GM23248 (cell line): Measurements from ENCODE around the gene BCR. TPM values are rescaled to one million over a fixed set of nuclear protein-coding genes. Genes with fewer than 3 reads are reported as not detected.
A peak's percentile ranks its signal among the peaks of the same experiment; 100 is the strongest.

Source experiments
- DNase-seq: peaks from one replicate; pipeline ENCODE4 v3.0.0-alpha.2; 2015
- H2AFZ ChIP-seq: fragments of 200-600 bp; sonication (generic); 2 replicates; pipeline ENCODE4 v1.6.1; 2016; ENCODE audit warnings: antibody characterized with exemption
- H3F3A ChIP-seq: fragments of 200-600 bp; sonication (generic); 2 replicates; pipeline ENCODE4 v1.6.1; 2016; ENCODE audit warnings: mild to moderate bottlenecking, antibody characterized with exemption, mixed run types; ENCODE audit not compliant: insufficient read depth
- H3K27ac ChIP-seq: fragments of 200-600 bp; sonication (generic); 2 replicates; pipeline ENCODE4 v1.5.1; 2016; ENCODE audit warnings: mild to moderate bottlenecking
- H3K27me3 ChIP-seq: fragments of 200-600 bp; sonication (generic); replicated peaks from 2 replicates; pipeline ENCODE4 v1.6.1; 2016; ENCODE audit warnings: mild to moderate bottlenecking; ENCODE audit not compliant: insufficient read depth
- H3K36me3 ChIP-seq: fragments of 200-600 bp; sonication (generic); 2 replicates; pipeline ENCODE4 v1.6.1; 2016; ENCODE audit warnings: low read depth, mild to moderate bottlenecking
- H3K4me1 ChIP-seq: fragments of 200-600 bp; sonication (generic); 2 replicates; pipeline ENCODE4 v1.6.1; 2016; ENCODE audit warnings: mild to moderate bottlenecking; ENCODE audit not compliant: insufficient read depth
- H3K4me2 ChIP-seq: fragments of 200-600 bp; sonication (generic); one replicate; pipeline ENCODE4 v1.6.1; 2016; ENCODE audit warnings: mild to moderate bottlenecking; ENCODE audit not compliant: unreplicated experiment
- H3K4me3 ChIP-seq: fragments of 200-600 bp; sonication (generic); 2 replicates; pipeline ENCODE4 v1.5.1; 2016; ENCODE audit warnings: mild to moderate bottlenecking
- H3K79me2 ChIP-seq: fragments of 200-600 bp; sonication (generic); 2 replicates; pipeline ENCODE4 v1.6.1; 2016; ENCODE audit warnings: mild to moderate bottlenecking; ENCODE audit not compliant: insufficient read depth
- H3K9ac ChIP-seq: fragments of 200-600 bp; sonication (generic); 2 replicates; pipeline ENCODE4 v1.6.1; 2016; ENCODE audit warnings: mild to moderate bottlenecking
- H3K9me2 ChIP-seq: fragments of 200-600 bp; sonication (generic); 2 replicates; pipeline ENCODE4 v1.6.1; 2016; ENCODE audit warnings: mixed run types, mild to moderate bottlenecking, moderate library complexity; ENCODE audit not compliant: insufficient read depth
- H3K9me3 ChIP-seq: fragments of 200-600 bp; sonication (generic); one replicate; pipeline ENCODE4 v1.6.1; 2017; ENCODE audit warnings: low read depth
- H4K20me1 ChIP-seq: fragments of 200-600 bp; sonication (generic); 2 replicates; pipeline ENCODE4 v1.6.0; 2016; ENCODE audit not compliant: insufficient read depth
- EZH2 ChIP-seq: fragments of 200-600 bp; sonication (generic); IDR thresholded peaks from 2 replicates; pipeline ENCODE4 v1.6.1; 2018; ENCODE audit warnings: antibody characterized with exemption, mild to moderate bottlenecking; ENCODE audit not compliant: insufficient read depth, poor library complexity, severe bottlenecking
- EZH2phosphoT487 ChIP-seq: fragments of 200-600 bp; sonication (generic); IDR thresholded peaks from 2 replicates; pipeline ENCODE4 v1.6.1; 2018; ENCODE audit warnings: antibody characterized with exemption, moderate library complexity, mild to moderate bottlenecking, low read depth; ENCODE audit not compliant: insufficient read depth
- WGBS, 2 experiments: methylation state at CpG; one replicate each; pipeline ENCODE4 v1.1.6; 2015 to 2017; ENCODE audit warnings: low lambda C conversion rate in 2 of 2, low coverage in 1 of 2; ENCODE audit errors: missing lambda C conversion rate in 2 of 2; 5-methylcytosine and 5-hydroxymethylcytosine counted together
- in situ Hi-C: fragments of 300-500 bp; cut with MboI; formaldehyde crosslinking; loops from 2 replicates; pipeline ENCODE4 v1.15.0; 2020
- polyA plus RNA-seq: library from polyadenylated mRNA; unstranded; fragments of >200 nt; fragmentation: Nextera tagmentation; extraction: Ambion mirVana; gene quantifications from 2 replicates; pipeline ENCODE4 v1.2.1, GENCODE V29; 2016
- total RNA-seq: library from RNA; depleted of rRNA; stranded (reverse); fragments of >200 nt; shearing (Covaris generic); gene quantifications from 2 replicates; pipeline ENCODE4 v1.2.3, GENCODE V29; 2014

BCR gene
- total and polyA plus RNA-seq, 2 experiments from 2014 or later, result 4.7 to 30.0 TPM

DNA sequence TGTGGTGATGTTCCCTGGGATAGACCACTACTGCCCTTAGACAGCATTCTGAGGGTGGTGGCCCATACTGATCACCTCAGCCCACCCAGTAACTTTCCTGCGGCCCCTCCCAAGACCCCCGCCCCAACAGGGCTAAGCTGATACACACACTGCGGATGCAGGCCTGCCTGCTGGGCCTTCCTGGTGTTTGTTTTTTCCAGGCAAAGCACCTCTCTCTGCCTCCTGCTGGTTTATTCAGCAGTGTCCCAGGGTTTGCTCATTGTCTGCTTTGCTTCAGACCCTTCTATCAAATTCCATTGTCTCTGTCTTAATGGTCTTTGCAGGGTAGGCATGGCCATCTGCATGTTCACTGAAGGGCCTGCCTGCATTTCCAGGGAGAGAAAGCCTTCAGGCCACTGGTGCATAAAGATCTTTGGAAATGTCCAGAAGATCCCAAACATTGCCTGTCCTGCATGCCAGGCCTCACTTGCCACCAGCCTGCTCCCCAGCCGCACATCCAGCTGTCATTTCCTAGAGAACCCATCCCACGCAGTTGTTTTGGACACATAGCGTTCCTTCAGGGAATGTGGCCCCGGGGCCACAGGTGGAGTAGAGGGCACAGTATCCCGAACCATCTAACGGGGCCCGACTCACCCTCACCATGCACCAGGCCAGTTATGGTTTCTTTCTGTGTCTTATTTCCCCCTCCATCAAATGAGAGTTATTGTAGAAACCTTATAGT lies 50.2 kb downstream of the BCR start:
- Histone ChIP-seq H3K4me1 (peaks cover 49% of the 10 kb centered on the region), H3K27me3 (no peaks in the 10 kb centered on the region), H3K9me2 (no peaks in the 10 kb centered on the region), H3K27ac (no peak overlapping the region), H3K4me3 (no peak overlapping the region), H3K9me3 (no peaks in the 10 kb centered on the region), H4K20me1 (no peaks in the 10 kb centered on the region), H3K79me2 (peaks cover 85% of the 10 kb centered on the region), H3K36me3 (no peaks in the 10 kb centered on the region), H3K9ac (no peak overlapping the region), H3F3A (peaks cover 33% of the 10 kb centered on the region), H2AFZ (no peak overlapping the region), H3K4me2 (no peak overlapping the region)
- TF ChIP-seq EZH2phosphoT487 (no peak), EZH2 (no peak)
- DNase-seq, result no peak
- 95 to 99% methylated on average over 10 of the region's 10 CpGs for WGBS, 2 experiments
- in situ Hi-C loops, result no loop called here

DNA sequence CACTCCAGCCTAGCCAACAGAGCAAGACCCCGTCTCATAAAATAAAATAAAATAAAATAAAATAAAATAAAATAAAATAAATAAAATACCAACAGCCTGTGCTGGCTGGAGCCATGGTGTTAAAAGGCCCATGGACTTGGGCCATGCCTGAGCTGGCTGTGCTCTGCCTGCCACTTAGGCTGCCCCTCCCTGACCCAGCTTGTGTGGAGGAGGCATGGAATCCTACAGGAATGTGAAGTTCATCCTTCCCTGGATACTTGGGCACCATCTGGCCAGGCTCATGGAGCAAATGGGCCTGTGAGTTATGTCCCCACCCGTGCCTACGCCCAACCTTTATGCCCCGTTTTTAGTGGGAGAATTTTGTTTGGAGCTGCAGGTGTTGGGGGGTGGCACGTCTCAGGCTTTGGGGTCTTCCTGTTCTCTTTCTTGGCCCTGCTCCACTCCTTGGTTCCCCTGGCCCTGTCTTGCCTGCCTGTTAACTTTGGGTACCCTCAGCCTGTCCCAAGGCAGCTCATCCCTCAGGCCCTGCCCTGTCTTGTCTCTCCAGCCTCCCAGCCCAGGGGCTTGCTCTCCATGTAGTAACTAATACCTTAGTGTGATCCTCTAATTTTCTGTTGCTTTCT lies 51.3 kb downstream of the BCR start:
- peak; percentile 32 for DNase-seq

DNA sequence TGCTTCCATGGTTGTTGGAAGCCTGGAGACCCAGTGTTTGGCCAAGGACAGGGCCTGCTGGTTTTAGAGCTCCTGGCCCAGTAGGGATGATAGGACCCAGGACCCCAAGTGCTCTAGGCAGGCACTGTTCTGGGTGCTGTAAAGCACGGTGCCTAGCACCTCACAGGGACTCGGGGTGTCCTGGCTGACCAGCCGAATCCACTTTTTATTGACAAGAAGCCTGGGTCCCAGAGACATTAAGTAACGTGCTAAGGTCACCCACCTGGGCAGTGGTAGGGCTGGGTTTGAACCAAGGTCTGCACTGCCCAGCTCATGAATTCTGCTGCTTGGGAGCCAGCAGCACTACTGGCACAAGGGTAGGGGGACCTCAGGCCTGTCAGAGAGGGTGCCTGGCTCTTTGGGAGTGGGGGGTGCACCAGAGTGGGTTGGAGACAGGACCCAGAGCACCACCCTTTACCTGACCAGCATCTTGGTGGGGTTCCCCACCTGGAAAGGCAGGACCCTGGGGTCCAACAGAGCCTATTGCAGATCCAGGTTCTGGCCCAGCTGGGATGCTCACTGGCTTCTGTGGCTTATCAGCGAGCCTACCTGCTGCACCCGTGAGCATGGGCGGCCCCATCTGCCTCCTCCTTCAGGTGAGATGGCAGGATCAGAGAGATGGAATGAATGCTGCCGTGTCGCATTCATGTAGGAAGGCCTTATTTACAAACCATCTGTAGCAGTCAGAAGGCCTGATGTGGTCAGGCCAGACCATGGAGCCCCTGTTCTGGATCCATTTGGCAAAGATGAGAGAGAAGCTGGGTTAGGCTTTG lies 52.0 kb downstream of the BCR start:
- Histone ChIP-seq H3F3A (peaks cover 20% of the 10 kb centered on the region), H3K79me2 (peaks cover 99% of the 10 kb centered on the region), H3K9me2 (no peaks in the 10 kb centered on the region), H3K27ac (no peak overlapping the region), H3K4me2 (no peak overlapping the region), H2AFZ (no peak overlapping the region), H3K9me3 (no peaks in the 10 kb centered on the region), H3K27me3 (no peaks in the 10 kb centered on the region), H3K4me1 (peaks cover 31% of the 10 kb centered on the region), H3K36me3 (no peaks in the 10 kb centered on the region), H4K20me1 (no peaks in the 10 kb centered on the region), H3K4me3 (no peak overlapping the region), H3K9ac (no peak overlapping the region)
- in situ Hi-C loops, result no loop called here
- 96% methylated on average over 9 of the region's 9 CpGs for WGBS, 2 experiments
- DNase-seq, result no peak
- TF ChIP-seq EZH2 (no peak), EZH2phosphoT487 (no peak)

More for the DNA sequence above, 51.3 kb downstream of the BCR start:
- Histone ChIP-seq H4K20me1 (no peaks in the 10 kb centered on the region), H3K27me3 (no peaks in the 10 kb centered on the region), H3K9me3 (no peaks in the 10 kb centered on the region), H3K9me2 (no peaks in the 10 kb centered on the region), H3K36me3 (no peaks in the 10 kb centered on the region), H2AFZ (no peak overlapping the region), H3K4me1 (peaks cover 39% of the 10 kb centered on the region), H3K4me3 (no peak overlapping the region), H3F3A (peaks cover 27% of the 10 kb centered on the region), H3K4me2 (no peak overlapping the region), H3K9ac (no peak overlapping the region), H3K27ac (no peak overlapping the region), H3K79me2 (peaks cover 96% of the 10 kb centered on the region)
- 83 to 89% methylated on average over 5 of the region's 5 CpGs for WGBS, 2 experiments
- in situ Hi-C loops, result no loop called here
- no peak for TF ChIP-seq EZH2phosphoT487
- no peak for TF ChIP-seq EZH2

DNA sequence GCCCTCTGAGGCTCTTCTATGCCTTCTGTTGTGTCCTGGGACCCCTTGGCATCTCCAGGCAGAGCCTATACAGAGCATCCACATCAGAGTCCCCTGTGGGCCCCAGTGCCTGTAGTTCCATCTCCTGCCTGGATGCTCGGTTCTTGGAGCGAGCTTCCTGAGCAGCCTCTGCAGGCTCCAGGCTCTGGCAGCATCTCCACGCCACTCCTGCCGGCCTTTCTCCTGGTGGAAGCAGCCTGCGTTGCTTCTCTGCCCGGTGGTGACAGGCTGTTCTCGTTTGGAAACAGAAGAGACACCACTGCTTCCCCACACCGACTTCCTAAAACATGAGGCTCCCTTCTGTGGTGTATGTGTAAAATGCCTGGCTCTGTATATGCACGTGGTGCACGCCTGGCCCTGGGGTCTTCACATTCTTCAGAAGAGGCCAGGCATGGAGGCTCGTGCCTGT lies 52.8 kb downstream of the BCR start:
- Histone ChIP-seq H4K20me1 (no peaks in the 10 kb centered on the region), H3K9me3 (no peaks in the 10 kb centered on the region), H3K4me3 (no peak overlapping the region), H3K36me3 (no peaks in the 10 kb centered on the region), H3K4me1 (peaks cover 25% of the 10 kb centered on the region), H3K4me2 (peak overlapping the region; percentile 18), H3K9ac (0 out of 2 replicates have a peak overlapping the region, but pooled peaks have one; percentile 2), H3K27ac (no peak overlapping the region), H3F3A (peaks cover 11% of the 10 kb centered on the region), H3K9me2 (no peaks in the 10 kb centered on the region), H3K27me3 (no peaks in the 10 kb centered on the region), H3K79me2 (peaks cover 99% of the 10 kb centered on the region), H2AFZ (no peak overlapping the region)
- WGBS, 2 experiments, result 39 to 40% methylated on average over 11 of the region's 11 CpGs
- peak; percentile 42 for DNase-seq
- in situ Hi-C loops, result no loop called here
- TF ChIP-seq EZH2, result no peak
- TF ChIP-seq EZH2phosphoT487, result no peak
